NB4 (cell line): ENCODE data around the gene HCN1.

Experiments used
- CTCF ChIP-seq: IDR thresholded peaks from one replicate; pipeline ENCODE4 v1.5.1; 2012; ENCODE audit warnings: low read depth, low read length
- POLR2A ChIP-seq: IDR thresholded peaks from 2 replicates; pipeline ENCODE4 v1.6.1; 2011; ENCODE audit warnings: mild to moderate bottlenecking; ENCODE audit not compliant: insufficient read length; ENCODE audit errors: extremely low read depth

DNA sequence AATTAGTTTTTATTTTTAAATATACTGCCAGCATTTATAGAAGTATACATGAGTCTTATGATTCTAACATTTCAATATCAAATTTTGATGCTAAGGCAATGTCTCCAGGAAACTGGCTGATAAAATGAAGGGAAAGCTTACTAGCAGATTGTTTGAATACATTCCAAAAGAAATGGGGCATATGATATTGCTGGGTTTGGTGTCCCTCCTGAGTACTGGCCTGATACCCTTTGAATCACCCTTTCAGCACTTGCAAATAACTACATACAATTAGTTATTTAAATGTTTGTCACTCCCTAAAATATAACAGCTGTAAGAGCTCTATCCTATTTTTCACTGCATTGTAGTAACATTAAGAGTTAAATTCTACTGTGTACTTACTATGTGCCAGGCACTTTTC is 360.8 kb downstream of the HCN1 start:
- TF ChIP-seq CTCF: no peak
- no peak for TF ChIP-seq POLR2A
